AG04450 (cell line): Measurements from ENCODE around the gene RFLNA. TPM values are rescaled to one million over a fixed set of nuclear protein-coding genes. Genes with fewer than 3 reads are reported as not detected.

ENCODE experiments used
- CTCF ChIA-PET: fragments of 300-600, 350-600 bp; formaldehyde crosslinking; extraction: SDS; loops from one replicate; lab custom pipeline; 2022; ENCODE audit warnings: antibody characterized with exemption, inconsistent platforms; lab: Charles Lee
- POLR2A ChIA-PET: fragments of 350-600 bp; formaldehyde crosslinking; extraction: SDS; loops from one replicate; lab custom pipeline; 2021; ENCODE audit warnings: antibody characterized with exemption, inconsistent platforms; lab: Yijun Ruan, JAX
- DNase-seq: peaks from one replicate; pipeline ENCODE4 v3.0.0-alpha.2; 2011; ENCODE audit warnings: low read depth, low spot score
- H3K27ac ChIP-seq: one replicate; pipeline ENCODE4 v1.5.1; 2012; ENCODE audit warnings: low read depth, low read length, control low read depth
- H3K27me3 ChIP-seq: one replicate; pipeline ENCODE4 v1.6.0; 2012; ENCODE audit warnings: low read length; ENCODE audit not compliant: control insufficient read depth, insufficient read depth
- H3K4me3 ChIP-seq: 2 replicates; pipeline ENCODE4 v1.5.1; 2011; ENCODE audit warnings: mild to moderate bottlenecking, low read depth, low read length, control low read depth
- H3K9me3 ChIP-seq: 2 replicates; pipeline ENCODE4 v1.5.1; 2012; ENCODE audit warnings: low read length; ENCODE audit not compliant: control insufficient read depth, insufficient read depth
- polyA plus RNA-seq: library from polyadenylated mRNA; depleted of rRNA; stranded (reverse); fragments of >200 nt; gene quantifications from 2 replicates; pipeline ENCODE4 v1.2.3, GENCODE V29; 2011
- TF ChIP-seq, protein P1 (sequence below): IDR thresholded peaks from 2 replicates; pipeline ENCODE4 v1.5.1; 2011; ENCODE audit warnings: low read depth, low read length, control low read depth, inconsistent platforms

Gene RFLNA
- polyA plus RNA-seq, 1 experiment, result not detected

DNA sequence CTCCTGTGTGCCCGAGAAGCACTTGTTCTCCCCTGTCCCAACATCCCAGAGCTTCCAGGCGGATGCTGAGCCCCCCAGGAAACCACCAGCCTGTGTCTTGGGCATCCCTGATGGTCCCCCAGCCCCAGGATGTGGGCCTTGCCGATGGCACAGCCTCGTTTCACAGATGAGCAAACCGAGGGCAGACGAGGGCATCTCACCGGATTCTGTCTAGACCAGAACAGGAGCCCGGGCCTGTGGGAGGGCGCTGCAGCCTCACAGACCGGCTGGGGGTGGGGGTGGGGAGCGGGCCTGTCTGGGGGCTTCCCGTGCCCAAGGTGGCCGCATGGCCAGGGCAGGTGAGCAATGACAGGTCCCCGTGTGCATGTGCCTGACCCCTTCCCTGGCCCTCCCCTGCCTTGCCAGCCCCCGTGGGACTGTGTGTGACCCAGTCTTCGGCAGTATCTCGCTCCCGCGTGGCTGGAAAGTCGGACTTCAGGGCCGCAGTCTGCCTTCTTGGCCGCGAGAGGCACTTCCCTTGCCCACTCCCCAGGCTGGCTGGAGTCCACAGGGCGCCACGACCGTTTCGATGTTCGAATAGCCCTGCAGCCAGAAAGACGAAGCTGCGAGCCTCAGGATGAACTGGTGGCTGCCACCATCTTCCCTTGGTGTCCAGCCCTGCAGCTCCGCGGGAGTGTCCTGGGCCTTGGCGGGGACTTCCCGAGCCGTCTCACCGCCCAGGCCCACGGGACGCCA lies 8.9 kb downstream of the RFLNA start:
- CTCF ChIA-PET, result interaction anchor here (1.0 kb wide), 1 partner anchor 250 kb away, joined by 4 read pairs; no protein-coding TSS in a partner anchor
- Histone ChIP-seq H3K27ac (no peak overlapping the region), H3K4me3 (no peak overlapping the region), H3K9me3 (no peaks in the 10 kb centered on the region; the same call in 1 of the 2 replicates), H3K27me3 (peaks cover 27% of the 10 kb centered on the region)
- POLR2A ChIA-PET, result no interaction called here
- no peak for DNase-seq
- TF ChIP-seq, protein P1, sequence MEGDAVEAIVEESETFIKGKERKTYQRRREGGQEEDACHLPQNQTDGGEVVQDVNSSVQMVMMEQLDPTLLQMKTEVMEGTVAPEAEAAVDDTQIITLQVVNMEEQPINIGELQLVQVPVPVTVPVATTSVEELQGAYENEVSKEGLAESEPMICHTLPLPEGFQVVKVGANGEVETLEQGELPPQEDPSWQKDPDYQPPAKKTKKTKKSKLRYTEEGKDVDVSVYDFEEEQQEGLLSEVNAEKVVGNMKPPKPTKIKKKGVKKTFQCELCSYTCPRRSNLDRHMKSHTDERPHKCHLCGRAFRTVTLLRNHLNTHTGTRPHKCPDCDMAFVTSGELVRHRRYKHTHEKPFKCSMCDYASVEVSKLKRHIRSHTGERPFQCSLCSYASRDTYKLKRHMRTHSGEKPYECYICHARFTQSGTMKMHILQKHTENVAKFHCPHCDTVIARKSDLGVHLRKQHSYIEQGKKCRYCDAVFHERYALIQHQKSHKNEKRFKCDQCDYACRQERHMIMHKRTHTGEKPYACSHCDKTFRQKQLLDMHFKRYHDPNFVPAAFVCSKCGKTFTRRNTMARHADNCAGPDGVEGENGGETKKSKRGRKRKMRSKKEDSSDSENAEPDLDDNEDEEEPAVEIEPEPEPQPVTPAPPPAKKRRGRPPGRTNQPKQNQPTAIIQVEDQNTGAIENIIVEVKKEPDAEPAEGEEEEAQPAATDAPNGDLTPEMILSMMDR, result no peak

GRCh38 chr12:124304314-124304790 lies 9.5 kb downstream of the RFLNA start:
- no peak for DNase-seq
- Histone ChIP-seq H3K27me3 (peaks cover 27% of the 10 kb centered on the region), H3K27ac (no peak overlapping the region), H3K9me3 (no peaks in the 10 kb centered on the region; the same call in 1 of the 2 replicates), H3K4me3 (no peak overlapping the region)
- TF ChIP-seq, protein P1, result no peak
- CTCF ChIA-PET, result no interaction called here
- POLR2A ChIA-PET, result no interaction called here

GRCh38 chr12:124305136-124305535 lies 10.2 kb downstream of the RFLNA start:
- ChIA-PET POLR2A (no interaction called here), CTCF (no interaction called here)
- DNase-seq, result no peak
- Histone ChIP-seq H3K27ac (no peak overlapping the region), H3K27me3 (peaks cover 23% of the 10 kb centered on the region), H3K4me3 (no peak overlapping the region), H3K9me3 (no peaks in the 10 kb centered on the region; the same call in 1 of the 2 replicates)
- TF ChIP-seq, protein P1, result no peak

- ChIA-PET CTCF (no interaction called here), POLR2A (no interaction called here)
- H3K27me3 ChIP-seq, result peaks cover 20% of the 10 kb centered on the region
- TF ChIP-seq, protein P1, result no peak
- no peaks in the 10 kb centered on the region; the same call in 1 of the 2 replicates for H3K9me3 ChIP-seq
- no peak for DNase-seq
- H3K4me3 ChIP-seq, result no peak overlapping the region
- no peak overlapping the region for H3K27ac ChIP-seq
Measured at GRCh38 chr12:124305776-124306685, 11.1 kb downstream of the RFLNA start.
